Activated T-cell treated with anti-CD3 and anti-CD28 coated beads, Interleukin-2, amount 50 U/mL, for 4 hours (primary cell): ENCODE measurements around the gene RASGRF1. TPM values are rescaled to one million over a fixed set of nuclear protein-coding genes. Genes with fewer than 3 reads are reported as not detected.
A peak's percentile ranks its signal among the peaks of the same experiment; 100 is the strongest.
"Not testable (repeated sequence)": the region's sequence is repeated elsewhere in the genome, so short reads cannot be mapped to it uniquely, and the experiment has no call there.

Experiments used
- ATAC-seq, 2 donors: fragments of 200-7000 bp; cut with Tn5 transposase; one replicate each; pipeline ENCODE4 v1.10.0; 2021
- DNase-seq: peaks from one replicate; pipeline ENCODE4 v3.0.0-alpha.2; 2020
- H3K27me3 Mint-ChIP-seq: one replicate; pipeline ENCODE4 v1.8.0; 2021; ENCODE audit warnings: low read depth, mixed read lengths
- H3K36me3 Mint-ChIP-seq: one replicate; pipeline ENCODE4 v1.8.0; 2022; ENCODE audit warnings: mixed read lengths; ENCODE audit not compliant: insufficient read depth
- H3K4me1 Mint-ChIP-seq: one replicate; pipeline ENCODE4 v1.8.0; 2021; ENCODE audit warnings: low read depth, mixed read lengths
- H3K4me3 Mint-ChIP-seq: one replicate; pipeline ENCODE4 v1.8.0; 2021; ENCODE audit warnings: mild to moderate bottlenecking, moderate library complexity, mixed read lengths
- H3K9me3 Mint-ChIP-seq: one replicate; pipeline ENCODE4 v1.8.0; 2021; ENCODE audit warnings: mixed read lengths
- total RNA-seq, 3 donors: library from RNA; stranded (reverse); gene quantifications; one replicate each; pipeline ENCODE4 v1.2.1, GENCODE V29; 2021

RASGRF1 gene
- total RNA-seq, 3 donors from 2014 or later = 0.05 TPM; not detected in 2

DNA sequence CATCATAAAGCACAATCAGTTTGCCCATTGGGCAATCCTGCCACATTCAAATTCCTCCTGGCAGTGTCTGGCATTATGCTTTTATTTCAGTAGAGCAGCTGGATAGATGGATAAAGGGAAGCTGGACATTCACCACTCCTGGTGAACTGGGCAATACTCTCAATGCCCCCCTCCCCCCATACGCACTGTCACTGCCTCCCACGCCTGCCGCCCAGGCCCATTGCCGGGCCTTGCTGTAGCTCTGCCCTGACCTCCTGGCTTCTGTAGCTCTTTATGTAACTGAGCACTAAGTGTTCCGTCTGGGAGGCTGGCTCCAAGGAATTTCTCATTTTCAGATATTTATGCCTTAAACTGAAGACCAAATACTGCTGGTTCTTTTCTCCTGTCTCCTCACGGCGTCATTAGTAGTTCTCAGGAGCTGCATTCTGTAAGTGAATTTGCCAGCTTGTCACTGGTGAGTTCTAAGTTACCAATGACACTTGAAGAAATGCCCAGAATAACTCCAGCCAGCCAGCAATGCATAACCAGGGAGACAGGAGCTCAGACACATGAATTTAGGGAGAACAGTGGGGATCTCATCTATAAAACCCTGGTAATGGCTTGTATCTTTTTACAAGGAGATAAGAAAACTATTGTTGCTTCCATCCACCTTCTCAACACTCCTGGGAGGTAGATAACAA lies 25.5 kb upstream of the RASGRF1 start:
- ATAC-seq = no peak
- DNase-seq = no peak
- Mint-ChIP-seq H3K4me1 (no peaks in the 10 kb centered on the region), H3K36me3 (no peaks in the 10 kb centered on the region), H3K27me3 (peaks cover 10% of the 10 kb centered on the region), H3K4me3 (no peak overlapping the region), H3K9me3 (no peaks in the 10 kb centered on the region)

DNA sequence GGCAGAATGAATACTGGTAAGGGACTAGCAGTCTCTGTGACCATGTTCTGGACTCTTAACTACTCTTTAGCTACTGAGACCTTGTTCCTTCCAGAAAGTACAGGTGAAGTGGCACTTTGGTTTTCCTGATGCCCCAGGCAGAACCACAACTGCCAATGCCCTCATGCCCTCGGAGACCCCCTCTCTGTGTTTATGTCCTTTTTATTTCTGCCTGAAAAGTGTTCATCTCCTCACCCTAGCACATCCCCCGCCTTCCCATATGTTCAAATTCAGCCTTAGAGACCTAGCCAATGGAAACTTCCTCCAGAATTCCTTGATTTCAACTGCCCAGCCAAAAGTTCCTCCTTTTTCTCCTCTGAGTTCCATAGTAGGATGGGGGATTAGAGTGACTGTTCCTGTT lies 23.3 kb upstream of the RASGRF1 start:
- H3K27me3 Mint-ChIP-seq = peaks cover 17% of the 10 kb centered on the region
- no peaks in the 10 kb centered on the region for H3K36me3 Mint-ChIP-seq
- ATAC-seq (no peak), DNase-seq (no peak)
- H3K9me3 Mint-ChIP-seq = no peaks in the 10 kb centered on the region
- no peaks in the 10 kb centered on the region for H3K4me1 Mint-ChIP-seq
- no peak overlapping the region for H3K4me3 Mint-ChIP-seq

GRCh38 chr15:79111404-79111803 lies 20.8 kb upstream of the RASGRF1 start:
- not testable (repeated sequence) for H3K4me3 Mint-ChIP-seq, H3K4me1 Mint-ChIP-seq, ATAC-seq, H3K36me3 Mint-ChIP-seq, H3K9me3 Mint-ChIP-seq, DNase-seq
- peaks cover 28% of the 10 kb centered on the region for H3K27me3 Mint-ChIP-seq

DNA sequence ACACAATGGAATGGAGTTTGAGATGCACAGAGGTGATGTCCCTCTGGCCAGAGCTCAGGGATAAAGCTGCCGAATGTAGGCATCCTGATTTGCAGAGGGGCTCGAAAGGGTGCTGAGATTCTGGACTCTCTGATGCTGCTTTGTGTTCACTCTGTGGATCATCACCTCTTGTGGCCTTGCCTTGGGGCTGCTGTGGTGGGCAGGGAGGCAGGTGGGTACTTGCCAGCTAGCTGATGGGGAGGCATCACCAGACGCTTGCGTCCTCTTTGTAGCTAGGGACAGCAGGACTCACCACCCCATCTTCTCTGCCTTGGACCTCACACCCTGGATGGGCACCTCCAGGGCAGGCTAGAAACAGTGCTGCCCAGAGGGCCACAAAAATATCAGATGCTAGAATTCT lies 14.6 kb upstream of the RASGRF1 start:
- H3K27me3 Mint-ChIP-seq = peaks cover 43% of the 10 kb centered on the region
- no peaks in the 10 kb centered on the region for H3K36me3 Mint-ChIP-seq
- ATAC-seq (no peak), DNase-seq (no peak)
- no peak overlapping the region for H3K4me3 Mint-ChIP-seq
- H3K4me1 Mint-ChIP-seq = peaks cover 3% of the 10 kb centered on the region
- no peaks in the 10 kb centered on the region for H3K9me3 Mint-ChIP-seq

DNA sequence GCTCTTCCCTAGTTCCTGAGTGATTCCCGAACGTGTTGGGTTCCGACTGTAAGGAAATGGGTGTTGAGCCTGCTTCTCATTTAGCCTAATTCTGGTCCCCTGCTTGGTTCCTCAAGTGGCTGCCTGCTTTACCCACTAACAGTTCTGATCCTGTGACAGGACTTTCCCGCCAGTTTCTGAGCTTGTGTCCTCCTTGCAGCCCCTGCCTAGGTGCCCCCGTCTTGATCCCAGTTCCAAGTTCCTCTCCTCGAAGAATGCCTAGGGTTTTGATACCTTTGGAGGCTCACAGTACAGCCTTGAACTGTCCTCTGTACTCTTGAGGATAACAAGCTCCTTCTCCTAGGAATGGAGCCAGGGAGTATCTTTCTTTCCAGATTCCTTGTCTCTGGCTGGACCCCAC lies 12.0 kb upstream of the RASGRF1 start:
- Mint-ChIP-seq H3K4me1 (peaks cover 3% of the 10 kb centered on the region), H3K9me3 (no peaks in the 10 kb centered on the region), H3K36me3 (no peaks in the 10 kb centered on the region), H3K27me3 (peaks cover 40% of the 10 kb centered on the region), H3K4me3 (no peak overlapping the region)
- DNase-seq = no peak
- ATAC-seq = no peak

- peaks cover 42% of the 10 kb centered on the region for H3K27me3 Mint-ChIP-seq
- no peaks in the 10 kb centered on the region for H3K36me3 Mint-ChIP-seq
- H3K4me1 Mint-ChIP-seq = peaks cover 2% of the 10 kb centered on the region
- no peaks in the 10 kb centered on the region for H3K9me3 Mint-ChIP-seq
- H3K4me3 Mint-ChIP-seq = no peak overlapping the region
- DNase-seq (no peak), ATAC-seq (no peak)
Observed at GRCh38 chr15:79101866-79102581, 11.4 kb upstream of the RASGRF1 start.

DNA sequence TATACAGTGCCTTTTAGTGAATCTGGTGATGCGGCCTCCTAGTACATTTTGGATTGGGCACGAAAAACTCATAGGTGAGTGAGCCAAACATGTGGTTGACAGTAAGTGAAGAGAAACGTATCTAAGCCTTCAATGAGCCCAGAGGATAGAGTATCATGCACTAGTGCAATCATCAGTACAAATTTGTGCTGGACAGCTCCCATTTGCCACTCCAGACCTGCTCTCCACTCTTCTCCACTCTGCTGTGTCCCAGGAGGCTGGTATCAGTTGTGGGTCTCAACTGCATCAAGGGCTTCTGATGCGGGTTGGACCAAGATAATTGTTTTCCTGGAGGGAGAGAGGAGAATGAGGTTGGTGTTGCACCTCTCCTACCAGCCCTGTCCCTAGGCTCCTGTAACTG lies 9.1 kb upstream of the RASGRF1 start:
- Mint-ChIP-seq H3K27me3 (peaks cover 43% of the 10 kb centered on the region), H3K9me3 (no peaks in the 10 kb centered on the region), H3K4me1 (no peaks in the 10 kb centered on the region), H3K4me3 (no peak overlapping the region), H3K36me3 (no peaks in the 10 kb centered on the region)
- ATAC-seq (no peak), DNase-seq (no peak)

DNA sequence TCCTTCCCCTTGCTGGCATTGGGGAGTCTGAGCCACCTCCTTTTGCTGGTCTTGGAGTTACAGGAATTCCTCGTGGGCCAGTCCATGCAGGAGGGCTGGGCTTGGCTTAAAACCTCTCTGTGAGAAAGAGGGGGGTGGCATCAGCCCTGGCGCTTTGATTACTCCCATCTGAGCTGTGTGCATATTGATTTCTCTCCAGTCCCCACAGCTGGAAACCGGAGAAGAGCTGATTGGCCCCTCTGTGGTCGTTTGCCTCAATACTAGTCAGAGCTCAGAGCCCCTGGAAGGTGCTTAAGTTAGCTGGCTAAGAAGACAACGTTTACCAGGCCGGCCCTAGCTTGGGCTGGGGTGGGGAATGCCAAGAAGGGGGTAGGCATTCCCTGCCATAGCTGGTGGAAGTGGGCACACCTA lies 4.0 kb upstream of the RASGRF1 start:
- no peak overlapping the region for H3K4me3 Mint-ChIP-seq

GRCh38 chr15:79093352-79093935 lies 2.9 kb upstream of the RASGRF1 start:
- no peaks in the 10 kb centered on the region for H3K9me3 Mint-ChIP-seq
- peaks cover 3% of the 10 kb centered on the region for H3K4me1 Mint-ChIP-seq
- DNase-seq = no peak
- ATAC-seq = no peak
- peaks cover 59% of the 10 kb centered on the region for H3K27me3 Mint-ChIP-seq
- H3K4me3 Mint-ChIP-seq = no peak overlapping the region
- no peaks in the 10 kb centered on the region for H3K36me3 Mint-ChIP-seq

More for the DNA sequence above, 4.0 kb upstream of the RASGRF1 start:
- Mint-ChIP-seq H3K9me3 (no peaks in the 10 kb centered on the region), H3K36me3 (no peaks in the 10 kb centered on the region), H3K27me3 (peaks cover 54% of the 10 kb centered on the region), H3K4me1 (peaks cover 3% of the 10 kb centered on the region)
- ATAC-seq (no peak), DNase-seq (no peak)

- H3K36me3 Mint-ChIP-seq = no peaks in the 10 kb centered on the region
- H3K4me3 Mint-ChIP-seq = no peak overlapping the region
- H3K9me3 Mint-ChIP-seq = no peaks in the 10 kb centered on the region
- peaks cover 62% of the 10 kb centered on the region for H3K27me3 Mint-ChIP-seq
- DNase-seq (no peak), ATAC-seq (no peak)
- H3K4me1 Mint-ChIP-seq = peaks cover 3% of the 10 kb centered on the region
Observed at GRCh38 chr15:79092382-79092781, 1.8 kb upstream of the RASGRF1 start.

- no peaks in the 10 kb centered on the region for H3K36me3 Mint-ChIP-seq
- ATAC-seq (peak; percentile 59 to 63), DNase-seq (no peak)
- H3K27me3 Mint-ChIP-seq = peaks cover 62% of the 10 kb centered on the region
- H3K4me1 Mint-ChIP-seq = peaks cover 3% of the 10 kb centered on the region
- H3K4me3 Mint-ChIP-seq = no peak overlapping the region
- no peaks in the 10 kb centered on the region for H3K9me3 Mint-ChIP-seq
Observed at GRCh38 chr15:79091204-79091867, 756 bp upstream of the RASGRF1 start.

DNA sequence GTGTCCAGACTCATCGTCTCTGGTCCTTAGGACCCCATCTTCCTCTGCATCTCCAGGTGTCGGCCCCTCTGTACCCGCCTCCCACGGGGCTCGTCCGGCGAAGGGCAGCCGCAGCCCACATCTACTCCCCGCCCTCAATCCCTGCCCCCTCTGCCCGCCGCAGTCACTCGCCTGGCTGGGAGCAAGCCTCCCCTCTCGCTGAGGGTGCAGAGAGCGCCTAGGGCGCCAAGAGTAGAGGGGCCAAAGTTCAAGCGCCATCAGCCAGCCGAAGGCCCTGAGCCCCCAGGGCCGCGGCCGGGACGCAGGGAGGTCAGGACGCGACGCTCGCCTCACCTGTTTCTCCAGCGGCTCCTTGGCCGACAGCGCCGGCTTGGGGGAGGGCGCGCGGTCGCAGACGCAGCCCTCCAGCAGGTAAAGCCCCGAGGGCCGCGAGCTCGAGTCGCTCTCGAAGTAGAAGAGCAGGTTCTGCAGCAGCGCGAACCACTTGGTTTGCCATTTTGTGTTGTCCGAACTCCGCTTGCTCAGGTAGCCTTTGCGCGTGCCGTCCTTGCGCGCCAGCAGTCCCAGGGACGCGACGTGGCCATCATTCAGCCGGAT lies 592 bp downstream of the RASGRF1 start:
- H3K4me1 Mint-ChIP-seq = peaks cover 3% of the 10 kb centered on the region
- DNase-seq = no peak
- no peaks in the 10 kb centered on the region for H3K9me3 Mint-ChIP-seq
- H3K4me3 Mint-ChIP-seq = no peak overlapping the region
- no peaks in the 10 kb centered on the region for H3K36me3 Mint-ChIP-seq
- no peak for ATAC-seq
- peaks cover 60% of the 10 kb centered on the region for H3K27me3 Mint-ChIP-seq

GRCh38 chr15:79089331-79089889 lies 1.2 kb downstream of the RASGRF1 start:
- Mint-ChIP-seq H3K27me3 (peaks cover 56% of the 10 kb centered on the region), H3K36me3 (no peaks in the 10 kb centered on the region), H3K4me1 (peaks cover 3% of the 10 kb centered on the region), H3K4me3 (no peak overlapping the region), H3K9me3 (no peaks in the 10 kb centered on the region)
- DNase-seq = no peak
- no peak for ATAC-seq
